Panc1 (cell line): Measurements from ENCODE around the gene WDR49. TPM values are rescaled to one million over a fixed set of nuclear protein-coding genes. Genes with fewer than 3 reads are reported as not detected.

Experiments
- ATAC-seq: fragments of 200-7000 bp; cut with Tn5 transposase; 2 replicates; pipeline ENCODE4 v1.9.1; 2020; ENCODE audit warnings: mild to moderate bottlenecking, moderate library complexity
- BruUV-seq: library from RNA; stranded (reverse); fragments of 400-500 nt; replicated peaks from 2 replicates; lab custom pipeline; 2021; lab: Mats Ljungman, UMichigan
- CTCF ChIA-PET: fragments of 300-600 bp; sonication (Branson Sonifier 250); formaldehyde crosslinking; loops from one replicate; lab custom pipeline; 2022; ENCODE audit warnings: antibody characterized with exemption; lab: Charles Lee
- POLR2A ChIA-PET: fragments of 300-600 bp; sonication (Branson Sonifier 250); formaldehyde crosslinking; loops from one replicate; lab custom pipeline; 2022; ENCODE audit warnings: antibody characterized with exemption; lab: Charles Lee
- DNase-seq: peaks from one replicate; pipeline ENCODE4 v3.0.0-alpha.2; 2010; ENCODE audit warnings: low read depth, low spot score
- H3K27ac ChIP-seq: 2 replicates; pipeline ENCODE4 v1.5.1; 2011; ENCODE audit warnings: mild to moderate bottlenecking, low read length, inconsistent platforms
- H3K27me3 ChIP-seq: fragments of 200-500 bp; sonication (Bioruptor generic); 2 replicates; pipeline ENCODE4 v1.6.0; 2014; ENCODE audit warnings: low read length, inconsistent platforms; ENCODE audit not compliant: control insufficient read depth, insufficient read depth
- H3K36me3 ChIP-seq: fragments of 200-500 bp; sonication (Bioruptor generic); 2 replicates; pipeline ENCODE4 v1.5.1; 2014; ENCODE audit warnings: inconsistent platforms, mild to moderate bottlenecking, low read length, moderate library complexity; ENCODE audit not compliant: control insufficient read depth, insufficient read depth
- H3K4me1 ChIP-seq: 2 replicates; pipeline ENCODE4 v1.5.1; 2011; ENCODE audit warnings: inconsistent platforms, mild to moderate bottlenecking, low read length, moderate library complexity; ENCODE audit not compliant: control insufficient read depth, insufficient read depth
- H3K4me3 ChIP-seq, 2 experiments: 2 replicates each; pipeline ENCODE4 v1.5.1; 2011 to 2012; ENCODE audit warnings: low read depth in 2 of 2, low read length in 2 of 2, mild to moderate bottlenecking in 2 of 2, inconsistent platforms in 1 of 2, moderate library complexity in 1 of 2
- H3K9me3 ChIP-seq: fragments of 200-500 bp; sonication (Bioruptor generic); 2 replicates; pipeline ENCODE4 v1.5.1; 2014; ENCODE audit warnings: low read depth, mild to moderate bottlenecking, inconsistent platforms, low read length, moderate library complexity; ENCODE audit not compliant: control insufficient read depth, insufficient read depth
- CTCF ChIP-seq: fragments of 450-650 bp; IDR thresholded peaks from 2 replicates; pipeline ENCODE4 v1.5.1; 2017; ENCODE audit warnings: mild to moderate bottlenecking
- POLR2AphosphoS5 ChIP-seq: IDR thresholded peaks from 2 replicates; pipeline ENCODE4 v1.6.1; 2012; ENCODE audit warnings: mild to moderate bottlenecking, low read depth, low read length, moderate library complexity
- REST ChIP-seq, 2 experiments: IDR thresholded peaks; 2 replicates each; pipeline ENCODE4 v1.6.1; 2011 to 2012; ENCODE audit warnings: low read depth in 2 of 2, control low read depth in 1 of 2, low read length in 1 of 2, mild to moderate bottlenecking in 1 of 2, moderate library complexity in 1 of 2; ENCODE audit not compliant: insufficient read depth in 1 of 2
- SIN3A ChIP-seq: IDR thresholded peaks from 2 replicates; pipeline ENCODE4 v1.6.1; 2012; ENCODE audit warnings: low read depth, mild to moderate bottlenecking, low read length, moderate library complexity, borderline replicate concordance; ENCODE audit not compliant: insufficient read depth
- TCF7L2 ChIP-seq: IDR thresholded peaks from 2 replicates; pipeline ENCODE4 v1.6.1; 2011; ENCODE audit warnings: mild to moderate bottlenecking, low read depth, low read length, inconsistent platforms
- in situ Hi-C: cut with HindIII; loops from 2 replicates; pipeline ENCODE4 v1.10.0; 2016; ENCODE audit warnings: low sequenced_read_pairs, low pct_unique_long_range_greater_than_20kb
- intact Hi-C: fragments of 100-400 bp; cut with micrococcal nuclease; formaldehyde crosslinking; loops from one replicate; pipeline ENCODE4 v1.10.0; 2022; ENCODE audit not compliant: unreplicated experiment
- total RNA-seq: library from RNA; stranded (reverse); gene quantifications from one replicate; pipeline ENCODE4 v1.2.1, GENCODE V29; 2021; ENCODE audit not compliant: unreplicated experiment

Gene WDR49
- total RNA-seq, 1 experiment from 2014 or later, result 0.23 TPM

DNA sequence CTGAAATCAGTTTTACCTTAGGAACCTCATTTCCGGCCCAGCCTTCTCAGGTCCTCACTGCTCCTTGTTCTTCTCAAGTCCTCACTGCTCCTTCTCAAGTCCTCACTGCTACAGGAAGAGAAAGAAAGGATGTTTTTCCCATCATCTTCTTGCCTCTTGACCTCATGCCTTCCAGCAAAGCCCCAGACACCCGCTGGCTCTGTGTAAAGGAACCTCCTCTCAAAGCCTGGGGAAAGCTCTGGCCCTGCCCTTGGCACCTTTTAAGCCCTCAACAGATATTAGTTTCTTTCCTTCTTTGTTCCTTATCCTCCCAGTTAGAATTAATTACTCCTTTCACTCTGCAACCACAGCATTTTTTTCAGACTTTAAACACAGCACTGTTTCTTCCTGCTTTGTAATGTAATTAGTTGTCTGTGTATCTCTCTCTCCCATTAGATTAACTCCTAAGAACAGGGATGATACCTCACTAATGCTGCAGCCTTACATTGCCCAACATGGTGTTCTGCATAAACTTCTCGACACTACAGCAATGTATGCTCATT, 4.0 kb upstream of the WDR49 start:
- DNase-seq (no peak), ATAC-seq (no peak)
- in situ Hi-C loops, result no loop called here
- intact Hi-C loops, result no loop called here
- no peaks in the 10 kb centered on the region for H3K9me3 ChIP-seq
- H3K27me3 ChIP-seq, result no peaks in the 10 kb centered on the region
- H3K4me3 ChIP-seq, result no peak overlapping the region
- H3K27ac ChIP-seq, result no peak overlapping the region
- ChIA-PET CTCF (no interaction called here), POLR2A (no interaction called here)
- no peak for TF ChIP-seq REST (IDR thresholded peaks at IDR 0.05; ENCODE audit: insufficient read depth in 1 of 2, low read depth in 2 of 2, low read length in 1 of 2)
- TF ChIP-seq SIN3A, result no peak
- TF ChIP-seq POLR2AphosphoS5, result no peak
- no peak for TF ChIP-seq TCF7L2
- no peak for TF ChIP-seq CTCF
- no peaks in the 10 kb centered on the region for H3K36me3 ChIP-seq
- H3K4me1 ChIP-seq, result no peaks in the 10 kb centered on the region
- BruUV-seq, result no TSS peak

DNA sequence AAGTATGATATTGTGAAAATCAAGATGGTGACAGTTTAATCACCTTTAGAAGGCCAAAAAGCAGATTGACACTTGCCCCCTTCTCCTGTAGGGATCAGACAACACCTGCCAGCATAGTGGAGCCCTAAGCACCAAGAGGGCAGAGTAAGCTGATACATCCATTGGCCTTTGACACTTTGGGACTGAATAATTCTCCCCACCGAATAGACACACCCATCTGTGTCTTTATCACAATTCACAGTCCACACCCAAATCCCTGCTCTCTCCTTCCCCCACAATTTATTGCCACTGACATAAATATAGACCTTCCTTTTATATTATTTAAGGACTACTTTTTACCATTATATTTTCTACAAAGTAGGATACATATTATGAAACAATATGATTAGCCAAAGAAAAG, 3.1 kb upstream of the WDR49 start:
- ATAC-seq (no peak), DNase-seq (no peak)
- Histone ChIP-seq H3K9me3 (no peaks in the 10 kb centered on the region), H3K4me3 (no peak overlapping the region), H3K4me1 (no peaks in the 10 kb centered on the region), H3K27me3 (no peaks in the 10 kb centered on the region), H3K36me3 (no peaks in the 10 kb centered on the region), H3K27ac (no peak overlapping the region)
- BruUV-seq, result no TSS peak
- ChIA-PET POLR2A (no interaction called here), CTCF (no interaction called here)
- no peak for TF ChIP-seq POLR2AphosphoS5
- no peak for TF ChIP-seq TCF7L2
- TF ChIP-seq CTCF, result no peak
- intact Hi-C loops, result no loop called here
- in situ Hi-C loops, result no loop called here
